Measurements from ENCODE around the gene ZNF555.

DNA sequence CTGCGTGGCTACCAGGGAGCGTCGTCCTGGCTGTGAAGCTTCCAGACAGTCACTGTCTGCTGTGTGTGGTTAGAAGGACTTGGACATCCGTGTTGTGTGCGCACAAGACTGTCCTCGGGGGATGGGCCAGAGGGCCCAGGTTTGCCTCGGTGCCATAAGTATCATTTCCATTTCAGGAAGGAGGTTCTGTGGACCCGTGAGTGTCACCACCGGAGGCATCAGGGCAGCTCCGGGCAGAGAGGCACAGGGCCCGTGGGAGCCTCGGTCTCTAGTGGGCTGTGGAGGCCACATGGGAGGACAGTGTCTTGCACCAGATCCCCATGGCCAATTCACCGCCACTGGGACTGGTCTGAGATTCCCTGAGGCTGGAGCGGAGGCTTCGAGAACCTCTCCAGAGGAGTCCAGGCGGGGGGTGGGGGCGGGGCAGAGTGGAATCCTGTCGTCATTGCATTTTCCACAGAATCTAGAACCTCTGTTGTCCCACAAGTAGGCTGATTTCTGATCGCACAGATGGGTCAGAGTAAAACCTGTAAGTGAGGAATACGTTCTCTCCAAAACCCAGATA is 65.4 kb downstream of the ZNF555 start:
- TF ChIP-seq CTCF (IDR thresholded peaks at IDR 0.05) (no peak), POLR2A (IDR thresholded peaks at IDR 0.05) (no peak)
